CD4-positive, alpha-beta T cell treated with Interleukin-17A for 1 hour (primary cell): ENCODE data around the gene ATAD3B.
A peak's percentile ranks its signal among the peaks of the same experiment; 100 is the strongest.
"Not testable (repeated sequence)": the region's sequence is repeated elsewhere in the genome, so short reads cannot be mapped to it uniquely, and the experiment has no call there.

Experiments used
- DNase-seq: peaks from one replicate; pipeline ENCODE4 v3.0.0-alpha.2; 2020

Gene ATAD3B, protein sequence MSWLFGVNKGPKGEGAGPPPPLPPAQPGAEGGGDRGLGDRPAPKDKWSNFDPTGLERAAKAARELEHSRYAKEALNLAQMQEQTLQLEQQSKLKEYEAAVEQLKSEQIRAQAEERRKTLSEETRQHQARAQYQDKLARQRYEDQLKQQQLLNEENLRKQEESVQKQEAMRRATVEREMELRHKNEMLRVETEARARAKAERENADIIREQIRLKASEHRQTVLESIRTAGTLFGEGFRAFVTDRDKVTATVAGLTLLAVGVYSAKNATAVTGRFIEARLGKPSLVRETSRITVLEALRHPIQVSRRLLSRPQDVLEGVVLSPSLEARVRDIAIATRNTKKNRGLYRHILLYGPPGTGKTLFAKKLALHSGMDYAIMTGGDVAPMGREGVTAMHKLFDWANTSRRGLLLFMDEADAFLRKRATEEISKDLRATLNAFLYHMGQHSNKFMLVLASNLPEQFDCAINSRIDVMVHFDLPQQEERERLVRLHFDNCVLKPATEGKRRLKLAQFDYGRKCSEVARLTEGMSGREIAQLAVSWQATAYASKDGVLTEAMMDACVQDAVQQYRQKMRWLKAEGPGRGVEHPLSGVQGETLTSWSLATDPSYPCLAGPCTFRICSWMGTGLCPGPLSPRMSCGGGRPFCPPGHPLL

DNA sequence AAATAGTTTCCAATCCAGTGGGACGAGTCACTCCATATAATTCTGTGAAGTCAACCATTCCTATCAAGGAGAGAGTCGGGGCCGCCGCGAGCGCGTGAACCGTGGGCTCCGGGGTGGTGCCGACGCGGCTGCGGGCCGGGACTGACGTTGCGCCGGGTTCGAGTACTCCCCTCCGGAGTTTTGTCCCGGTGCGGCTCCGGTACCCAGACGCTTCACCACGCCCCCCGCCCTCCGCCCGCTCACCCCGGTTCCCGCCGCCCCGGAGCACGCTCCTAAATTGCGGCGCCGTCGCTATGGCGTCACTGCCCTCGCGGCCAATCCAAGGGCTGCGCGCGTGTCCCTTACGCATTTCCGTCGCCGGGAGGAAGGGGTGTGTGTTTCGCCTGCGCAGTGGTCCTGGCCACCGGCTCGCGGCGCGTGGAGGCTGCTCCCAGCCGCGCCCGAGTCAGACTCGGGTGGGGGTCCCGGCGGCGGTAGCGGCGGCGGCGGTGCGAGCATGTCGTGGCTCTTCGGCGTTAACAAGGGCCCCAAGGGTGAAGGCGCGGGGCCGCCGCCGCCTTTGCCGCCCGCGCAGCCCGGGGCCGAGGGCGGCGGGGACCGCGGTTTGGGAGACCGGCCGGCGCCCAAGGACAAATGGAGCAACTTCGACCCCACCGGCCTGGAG lies at the start of gene ATAD3B:
Gene ATAD3B, plus strand, starts transcription at position 377 of the 664 bp plus-strand sequence. Its CDS starts 120 bp downstream, at position 497.
- peak; percentile 93 for DNase-seq

DNA sequence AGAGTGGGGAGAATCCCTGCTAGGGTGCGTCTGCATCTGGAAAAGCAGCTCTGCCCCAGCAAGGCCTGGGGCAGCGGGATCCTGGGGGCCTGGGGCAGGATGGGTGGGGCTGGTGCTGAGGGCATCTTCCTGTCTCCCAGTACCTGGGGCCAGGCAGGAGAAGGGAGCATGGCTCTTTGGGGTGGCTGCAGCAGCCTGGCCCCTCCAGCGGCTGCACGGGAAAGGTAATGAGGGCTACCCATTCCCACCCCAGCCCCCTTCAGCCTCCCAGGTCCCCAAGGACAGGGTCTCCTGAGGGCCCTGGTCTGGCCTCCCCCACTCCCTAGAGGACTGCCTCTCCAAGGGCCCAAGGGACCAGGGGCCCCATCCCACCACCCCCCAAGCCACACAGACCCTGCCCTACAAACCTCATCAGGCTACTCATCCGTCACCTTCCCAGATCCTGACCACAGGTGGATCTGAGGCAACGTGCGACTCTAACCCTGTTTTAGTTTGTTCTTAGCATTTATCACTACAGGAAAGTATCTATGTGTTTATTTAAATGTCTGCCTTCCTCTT lies 49.6 kb upstream of the ATAD3B start:
- DNase-seq: no peak

DNA sequence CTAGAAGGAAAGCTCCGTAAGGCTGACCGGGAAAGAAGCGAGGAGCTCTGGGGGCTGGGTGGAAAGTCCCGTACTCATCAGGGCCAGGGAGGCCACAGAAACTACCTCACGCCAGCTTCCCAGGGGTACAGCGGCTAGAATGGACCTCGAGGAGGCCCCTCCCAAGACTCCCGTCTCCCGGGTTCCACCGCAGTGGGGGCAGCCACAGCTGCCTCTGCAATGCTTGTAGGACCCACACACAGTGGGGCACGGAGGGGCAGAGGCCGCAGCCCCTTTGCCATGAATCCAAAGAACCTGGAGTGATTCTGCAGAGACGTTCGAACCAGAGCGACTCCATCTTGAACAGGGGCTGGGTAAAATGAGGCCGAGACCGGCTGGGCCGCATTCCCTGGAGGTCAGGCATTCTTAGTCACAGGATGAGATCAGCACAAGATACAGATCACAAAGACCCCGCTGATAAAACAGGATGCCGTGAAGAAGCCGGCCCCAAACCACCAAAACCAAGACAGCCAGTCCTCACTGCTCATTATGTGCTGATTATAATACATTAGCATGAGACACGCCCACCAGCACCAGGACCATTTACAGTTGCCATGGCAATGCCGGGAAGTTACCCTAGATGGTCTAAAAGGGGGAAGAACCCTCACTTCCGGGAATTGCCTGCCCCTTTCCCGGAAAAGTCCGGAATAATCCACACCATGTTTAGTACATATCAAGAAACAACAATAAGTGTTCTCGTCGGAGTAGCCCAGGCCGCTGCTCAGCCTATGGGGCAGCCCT lies 48.9 kb upstream of the ATAD3B start:
- no peak for DNase-seq

DNA sequence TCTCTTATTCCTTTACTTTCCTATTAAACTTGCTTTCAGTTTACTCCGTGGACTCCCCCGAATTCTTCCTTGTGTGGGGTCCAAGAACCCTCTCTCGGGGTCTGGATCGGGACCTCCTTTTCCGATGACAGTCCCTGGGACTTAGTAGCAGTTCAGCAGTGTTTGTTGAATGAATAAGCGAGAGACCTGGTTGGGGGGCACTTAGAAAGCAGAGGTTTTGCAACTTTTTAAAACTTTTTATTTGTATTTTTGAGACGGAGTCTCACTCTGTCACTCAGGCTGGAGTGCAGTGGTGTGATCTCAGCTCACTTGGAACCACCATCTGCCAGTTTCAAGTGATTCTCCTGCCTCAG lies 48.3 kb upstream of the ATAD3B start:
- no peak for DNase-seq

DNA sequence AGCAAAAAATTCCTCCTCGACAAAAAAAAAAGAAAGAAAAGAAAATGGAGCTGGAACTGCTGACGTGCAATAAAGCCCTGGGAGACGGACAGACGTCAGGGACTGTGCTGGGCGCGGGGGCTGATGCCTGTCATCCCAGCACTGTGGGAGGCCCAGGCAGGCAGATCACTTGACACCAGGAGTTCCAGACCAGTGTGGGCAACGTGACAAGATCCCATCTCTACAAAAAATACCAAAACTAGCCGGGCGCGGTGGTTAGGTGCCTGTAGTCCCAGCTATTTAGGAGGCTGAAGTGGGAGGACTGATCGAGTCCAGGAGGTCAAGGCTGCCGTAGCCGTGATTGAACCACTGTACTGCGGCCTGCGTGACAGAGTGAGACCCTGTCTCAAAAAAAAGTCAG lies 46.9 kb upstream of the ATAD3B start:
- no peak for DNase-seq

DNA sequence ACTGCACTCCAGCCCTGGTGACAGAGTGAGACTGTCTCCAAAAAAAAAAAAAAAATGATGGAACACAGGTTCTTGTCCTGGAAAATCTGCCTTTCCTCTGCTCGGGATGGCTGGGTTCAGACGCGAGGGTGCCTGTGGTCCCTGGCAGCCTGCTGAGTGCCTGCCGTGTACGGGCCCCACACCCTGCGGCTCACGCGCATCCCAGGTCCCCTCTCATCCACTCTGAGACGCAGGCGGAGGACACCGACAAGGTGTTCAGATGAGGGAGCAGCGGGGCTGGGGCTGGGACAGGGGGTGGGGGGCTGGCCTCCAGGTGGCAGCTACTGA lies 46.2 kb upstream of the ATAD3B start:
- DNase-seq: no peak

DNA sequence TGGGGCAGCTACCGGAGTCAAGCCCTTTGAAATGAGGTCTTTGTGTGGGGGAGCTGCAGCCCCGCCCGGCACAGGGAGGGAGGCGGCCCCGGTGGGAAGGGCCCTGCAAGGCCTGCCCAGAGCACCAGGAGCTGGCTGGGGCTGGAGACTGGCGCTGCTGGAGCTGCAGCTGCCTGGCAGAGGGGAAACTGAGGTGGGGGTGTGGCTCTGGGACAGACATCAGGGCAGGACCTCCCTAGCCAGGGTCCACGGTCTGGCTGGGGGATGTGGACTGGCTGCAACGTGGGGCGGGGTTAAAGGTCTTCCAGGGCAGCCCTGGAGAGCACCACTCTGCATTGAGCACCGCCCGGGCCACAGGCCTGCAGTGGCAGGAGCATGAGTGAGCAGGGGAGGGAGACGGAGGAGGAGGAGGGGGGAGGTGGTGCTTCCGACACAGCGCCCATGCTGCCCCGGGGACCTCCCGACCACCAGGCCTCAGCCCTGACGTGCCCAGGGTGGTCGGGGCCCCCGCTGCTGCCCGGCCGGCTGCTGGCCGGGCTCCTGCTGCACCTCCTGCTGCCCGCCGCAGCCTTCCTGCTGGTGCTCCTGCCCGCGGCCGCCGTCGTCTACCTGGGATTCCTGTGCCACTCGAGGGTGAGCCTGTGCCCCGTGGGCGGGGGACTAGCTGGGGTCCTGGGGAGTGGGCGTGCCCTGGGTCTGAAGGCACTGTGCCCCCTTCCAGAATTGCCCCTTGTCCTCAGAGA lies 45.6 kb upstream of the ATAD3B start:
- DNase-seq: no peak

DNA sequence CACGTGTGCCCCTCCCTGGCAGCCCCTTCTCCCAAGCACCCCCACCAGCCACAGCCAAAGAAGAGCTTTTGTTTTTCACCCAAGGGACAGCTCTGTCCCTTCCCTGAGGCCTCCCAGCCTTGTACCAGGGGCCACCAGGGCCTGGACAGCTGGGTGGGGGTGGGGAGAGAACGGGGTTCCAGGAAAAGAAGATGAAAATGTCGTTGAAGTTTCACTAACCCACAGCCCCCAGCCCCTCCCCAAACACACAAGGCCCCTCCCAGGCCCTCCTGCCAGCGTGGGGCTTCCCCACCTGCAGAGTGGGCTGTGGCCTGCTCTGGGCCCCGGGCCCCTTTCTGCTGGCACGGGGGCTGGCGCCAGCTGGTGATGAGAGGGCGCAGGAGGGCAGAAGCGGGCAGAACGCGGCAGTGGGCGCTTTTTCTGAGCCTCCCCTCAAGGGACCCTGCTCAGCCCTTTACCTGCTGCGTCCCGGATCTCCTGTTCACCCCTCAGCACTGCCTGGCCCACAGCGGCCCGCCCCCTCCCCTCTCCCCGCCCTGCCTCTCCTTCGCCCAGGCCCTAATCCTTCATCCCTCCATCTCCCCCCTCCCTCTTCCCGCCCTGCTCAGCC lies 45.0 kb upstream of the ATAD3B start:
- no peak for DNase-seq

DNA sequence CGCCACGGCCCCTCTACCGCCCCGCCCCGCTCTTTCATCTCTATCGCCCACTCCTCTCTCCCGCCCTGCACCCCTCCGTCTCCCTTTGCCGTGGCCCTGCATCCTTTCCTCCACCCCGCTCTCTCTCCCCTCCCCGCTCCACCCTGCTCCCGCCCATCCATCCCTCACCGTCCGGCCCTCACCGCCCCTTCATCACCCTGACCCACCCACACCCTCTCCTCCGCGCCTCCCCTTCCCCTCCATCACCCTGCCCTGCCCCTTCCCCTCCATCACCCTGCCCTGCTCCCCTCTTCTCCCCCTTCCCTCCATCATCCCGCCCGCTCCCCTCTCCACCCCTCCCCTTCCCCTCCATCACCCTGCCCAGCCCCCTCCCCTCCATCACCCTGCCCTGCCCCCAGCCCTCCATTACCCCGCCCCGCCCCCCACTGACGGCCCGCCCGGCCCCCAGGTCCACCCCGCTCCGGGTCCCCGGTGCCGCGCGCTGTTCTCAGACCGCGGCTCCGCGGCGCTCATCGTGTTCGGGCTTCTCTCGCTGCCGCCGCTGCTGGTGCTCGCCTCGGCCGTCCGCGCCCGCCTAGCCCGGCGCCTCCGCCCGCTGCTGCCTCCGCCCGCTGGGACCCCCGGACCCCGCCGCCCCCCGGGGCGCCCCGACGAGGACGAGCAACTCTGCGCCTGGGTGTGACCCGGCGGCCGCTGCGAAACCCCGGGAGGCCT lies 44.3 kb upstream of the ATAD3B start:
- no peak for DNase-seq

DNA sequence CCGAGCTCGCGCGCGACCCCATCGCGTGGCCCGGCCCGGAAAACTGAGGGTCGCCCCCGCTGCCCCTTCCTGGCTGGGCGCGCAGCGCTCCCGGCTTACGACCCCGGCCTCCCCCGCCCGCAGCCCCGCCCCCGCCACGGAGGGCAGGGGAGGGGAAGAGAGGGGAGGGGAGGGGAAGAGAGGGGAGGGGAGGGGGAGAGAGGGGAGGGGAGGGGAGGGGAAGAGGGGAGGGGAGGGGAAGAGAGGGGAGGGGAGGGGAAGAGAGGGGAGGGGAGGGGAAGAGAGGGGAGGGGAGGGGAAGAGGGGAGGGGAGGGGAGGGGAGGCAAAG lies 43.8 kb upstream of the ATAD3B start:
- no peak for DNase-seq

DNA sequence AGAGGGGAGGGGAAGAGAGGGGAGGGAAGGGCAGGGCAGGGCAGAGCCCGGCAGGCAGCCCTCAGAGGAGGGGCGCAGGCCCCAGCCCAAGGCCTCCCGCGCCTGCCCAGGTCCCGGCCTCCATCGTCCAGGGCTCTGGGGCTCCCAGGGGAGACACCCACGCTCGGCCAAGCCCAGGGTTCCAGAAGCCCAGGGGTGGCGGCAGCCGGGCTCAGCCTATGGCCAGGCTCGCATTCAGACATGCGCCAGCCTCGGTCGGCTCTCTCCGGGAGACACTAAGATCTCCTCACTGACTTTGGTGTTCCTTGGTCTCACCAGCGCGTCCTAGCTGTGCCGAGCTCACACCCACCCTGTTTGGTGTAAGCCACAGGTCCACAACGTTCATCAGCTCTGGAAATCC lies 43.4 kb upstream of the ATAD3B start:
- no peak for DNase-seq

DNA sequence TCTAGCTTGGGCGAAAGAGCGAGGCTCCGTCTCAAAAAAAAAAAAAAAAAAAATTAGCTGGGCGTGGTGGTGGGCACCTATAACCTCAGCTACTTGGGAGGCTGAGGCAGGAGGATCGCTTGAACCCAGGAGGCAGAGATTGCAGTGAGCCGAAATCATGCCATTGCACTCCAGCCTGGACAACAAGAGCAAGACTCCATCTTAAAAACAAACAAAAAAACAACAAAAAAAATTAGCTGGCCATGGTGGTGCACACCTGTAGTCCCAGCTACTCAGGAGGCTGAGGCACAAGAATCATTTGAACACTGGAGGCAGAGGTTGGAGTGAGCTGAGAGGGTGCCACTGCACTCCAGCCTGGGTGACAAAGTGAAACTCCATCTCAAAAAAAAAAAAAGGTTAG lies 42.6 kb upstream of the ATAD3B start:
- not testable (repeated sequence) for DNase-seq

DNA sequence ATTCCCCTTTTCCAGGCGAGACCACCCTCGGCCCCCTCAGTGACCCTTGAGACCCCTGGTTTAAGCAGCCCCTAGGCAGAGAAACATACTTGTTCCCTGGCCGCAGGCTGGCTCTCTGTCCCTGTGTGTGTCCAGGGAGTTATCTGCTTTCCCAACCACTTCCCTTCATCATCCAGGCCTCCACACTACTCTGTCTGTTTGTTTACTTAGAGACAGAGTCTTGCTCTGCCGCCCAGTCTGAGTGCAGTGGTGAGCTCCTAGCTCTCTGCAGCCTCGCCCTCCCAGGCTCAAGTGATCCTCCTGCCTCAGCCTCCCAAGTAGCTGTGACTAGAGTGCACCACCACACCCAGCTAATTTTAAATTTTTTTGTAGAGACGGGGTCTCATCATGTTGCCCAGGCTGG lies 41.9 kb upstream of the ATAD3B start:
- no peak for DNase-seq

DNA sequence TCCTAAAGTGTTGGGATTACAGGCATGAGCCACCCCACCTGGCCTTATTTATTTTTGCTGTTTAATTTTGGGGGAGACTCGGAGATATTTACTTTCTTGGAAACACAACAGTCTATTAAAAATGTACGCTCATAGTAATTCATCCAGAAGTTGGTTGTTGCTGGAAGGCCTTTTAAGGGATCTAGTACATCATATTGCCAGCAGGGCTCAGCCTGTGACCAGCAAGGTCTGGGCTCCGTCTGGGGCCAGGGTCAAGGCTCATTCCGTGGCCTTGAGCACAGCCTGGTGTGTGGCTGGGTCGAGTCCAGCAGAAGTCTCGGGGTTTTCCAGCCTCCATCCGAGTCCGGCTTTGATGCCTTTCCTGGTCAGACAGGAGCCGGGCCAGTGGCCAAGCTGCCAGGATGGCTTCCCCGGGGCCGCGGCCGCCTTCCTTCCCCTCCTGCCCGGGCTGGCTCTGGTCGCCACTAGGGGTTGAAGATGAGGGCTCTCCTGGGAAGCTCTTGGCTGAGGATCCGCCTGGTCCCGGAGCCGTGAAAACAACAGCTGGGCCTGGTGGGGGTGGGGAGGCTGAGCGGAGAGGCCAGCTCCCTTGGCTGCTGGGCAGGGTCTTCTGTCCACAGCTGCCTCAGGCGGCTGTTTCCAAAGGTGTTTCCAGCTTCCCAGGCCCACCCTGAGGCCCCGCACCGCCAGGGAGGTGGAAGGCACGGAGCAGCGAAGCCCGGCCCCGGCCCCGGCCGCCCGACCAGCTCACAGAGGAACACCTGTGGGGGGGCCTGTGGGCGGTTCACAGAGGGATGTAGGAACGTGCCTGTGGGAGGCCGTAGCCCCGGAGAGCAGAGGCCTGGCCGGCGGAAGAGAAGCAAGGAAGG lies 41.2 kb upstream of the ATAD3B start:
- no peak for DNase-seq

DNA sequence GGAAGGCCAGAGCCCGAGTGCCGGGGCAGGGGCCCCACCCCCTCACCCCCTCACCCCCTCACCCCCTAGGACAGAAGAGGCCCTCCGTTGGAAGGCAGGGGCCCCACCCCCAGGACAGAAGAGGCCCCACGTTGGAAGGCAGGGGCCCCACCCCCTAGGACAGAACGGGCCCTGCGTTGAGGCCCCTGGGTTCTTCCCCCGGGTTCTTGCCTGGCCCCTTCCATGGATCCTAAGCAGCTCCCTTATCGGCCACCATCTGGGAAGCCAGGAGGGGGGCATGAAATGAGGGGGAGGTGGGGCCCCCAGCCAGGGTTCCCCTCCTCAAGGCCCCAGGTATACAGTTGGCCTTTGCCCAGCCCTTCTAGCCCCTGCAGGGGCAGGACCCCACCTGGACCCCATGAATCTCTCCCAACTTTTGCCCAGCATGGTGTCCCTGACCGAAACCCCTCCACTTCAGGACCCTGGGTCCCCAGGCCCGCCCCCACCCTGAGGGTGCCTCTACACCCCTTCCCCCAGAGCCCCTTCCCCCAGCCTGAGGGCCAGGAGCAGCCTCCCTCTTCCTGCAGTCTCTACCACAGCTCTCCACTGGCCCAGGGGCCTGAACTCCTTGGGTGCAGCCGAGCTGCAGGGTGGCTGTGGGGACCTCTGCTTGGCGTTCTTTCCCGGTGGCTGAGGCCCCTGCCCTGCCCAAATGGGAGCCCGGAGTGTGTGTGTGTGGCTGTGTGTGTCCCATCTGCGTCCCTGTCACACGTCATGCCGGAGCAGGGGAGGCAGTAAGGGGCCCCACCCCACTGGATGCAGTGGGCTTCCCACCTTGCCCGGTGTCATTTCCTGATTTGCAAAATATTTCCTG lies 40.3 kb upstream of the ATAD3B start:
- no peak for DNase-seq

DNA sequence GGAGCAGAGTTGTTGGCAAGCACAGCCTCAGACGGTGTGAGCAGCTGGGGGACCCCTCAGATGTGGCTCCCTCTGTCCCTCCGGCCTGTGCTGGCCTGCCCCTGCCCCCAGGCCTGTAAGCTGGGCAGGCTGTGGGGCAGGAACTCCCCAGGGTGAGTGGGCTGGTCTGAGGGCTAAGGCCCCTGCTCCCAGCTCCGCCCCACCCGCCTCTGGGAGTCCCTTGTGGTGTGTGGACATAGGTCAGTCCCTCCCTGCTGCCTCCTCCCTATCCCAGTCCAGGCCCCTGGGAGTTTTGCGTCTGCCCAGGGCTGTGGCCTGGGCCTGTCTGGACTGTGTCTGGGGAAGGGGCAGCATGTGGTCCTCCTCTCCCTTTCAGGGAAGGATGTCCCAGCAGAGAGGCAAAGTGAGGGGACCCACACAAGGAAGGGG lies 39.7 kb upstream of the ATAD3B start:
- no peak for DNase-seq

DNA sequence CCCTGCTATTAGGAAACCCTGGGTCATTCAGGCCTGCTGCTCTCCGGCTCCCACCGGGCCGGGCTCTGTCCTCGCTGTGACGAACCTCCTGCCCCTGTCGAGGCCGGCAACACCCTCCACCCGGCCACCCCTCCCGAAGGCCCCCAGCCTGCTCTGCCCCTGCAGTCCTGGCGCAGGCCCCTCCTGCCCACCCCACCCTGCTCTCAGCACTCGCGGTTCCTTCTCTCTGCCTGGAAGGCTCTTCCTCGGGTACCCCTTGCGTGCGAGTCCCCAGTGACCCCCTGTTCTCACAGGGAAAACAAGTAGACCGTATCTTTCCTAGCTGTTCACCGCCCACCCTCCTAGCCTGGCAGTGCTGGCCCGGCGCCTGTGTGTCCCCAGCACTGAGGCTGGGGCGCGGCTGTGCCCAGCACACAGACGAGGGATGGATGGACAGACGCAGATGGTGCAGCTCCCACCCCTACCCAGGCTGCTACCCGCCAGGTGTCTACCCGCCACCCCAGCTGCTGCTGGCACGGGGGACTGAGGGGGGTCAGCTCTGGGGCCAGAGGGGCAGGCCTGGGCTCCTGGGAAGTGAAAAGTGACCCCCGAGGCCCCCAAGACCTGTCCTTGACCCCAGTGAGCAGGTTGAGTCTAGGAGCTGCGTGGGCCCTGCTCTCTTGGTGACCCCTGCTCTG lies 39.2 kb upstream of the ATAD3B start:
- no peak for DNase-seq

DNA sequence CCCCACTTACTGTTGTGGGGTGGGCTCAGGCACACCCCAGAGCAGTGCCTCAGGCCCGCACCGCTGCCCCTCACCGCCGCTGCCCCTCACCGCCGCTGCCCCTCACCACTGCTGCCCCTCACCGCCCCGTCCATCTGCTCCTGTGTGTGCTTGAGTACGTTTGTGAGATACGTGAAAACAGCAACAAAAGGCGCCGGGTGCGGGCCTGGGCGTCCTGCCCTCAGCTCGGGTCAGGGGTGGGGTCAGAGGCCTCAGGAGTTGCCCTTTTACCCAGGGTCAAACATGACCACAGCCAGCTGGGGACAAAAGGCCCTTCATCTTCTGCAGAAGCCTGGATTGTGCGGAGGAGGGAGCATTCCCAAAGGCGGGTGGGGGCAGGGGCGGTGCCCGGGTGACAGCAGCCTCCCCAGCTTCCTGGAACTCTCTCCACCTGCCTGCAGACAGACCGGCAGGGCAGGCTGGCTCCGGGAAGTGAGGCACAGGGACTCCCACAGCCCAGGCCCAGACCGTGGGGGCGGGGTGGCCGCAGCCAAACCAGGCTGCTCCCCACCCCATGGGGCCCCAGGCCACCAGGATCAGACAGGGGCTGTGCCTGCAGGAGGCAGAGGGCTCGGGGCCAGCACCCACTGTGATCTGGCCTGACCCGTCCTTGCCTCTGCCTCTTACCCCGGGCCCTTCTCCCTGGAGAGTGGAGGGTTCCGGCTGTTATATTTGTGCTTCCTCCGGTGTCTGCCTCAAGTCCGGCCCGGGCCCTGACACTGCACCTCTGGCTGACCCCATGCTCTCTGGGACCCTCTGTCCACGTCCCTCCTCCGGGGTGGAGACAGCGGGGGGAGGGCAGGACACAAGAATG lies 38.4 kb upstream of the ATAD3B start:
- DNase-seq: no peak
